NT2/D1 (cell line): ENCODE results near the gene PBX1.

Source experiments
- DNase-seq: peaks from one replicate; pipeline ENCODE4 v3.0.0-alpha.2; 2011; ENCODE audit warnings: low read depth, low spot score
- H3K27me3 ChIP-seq: 2 replicates; pipeline ENCODE4 v1.6.0; 2011; ENCODE audit warnings: mild to moderate bottlenecking; ENCODE audit not compliant: insufficient read length, insufficient read depth
- H3K36me3 ChIP-seq: 2 replicates; pipeline ENCODE4 v1.6.1; 2011; ENCODE audit warnings: mild to moderate bottlenecking, low read length, mixed read lengths; ENCODE audit not compliant: insufficient read depth, insufficient read length
- H3K4me1 ChIP-seq: 2 replicates; pipeline ENCODE4 v1.5.1; 2011; ENCODE audit not compliant: insufficient read depth, insufficient read length
- H3K4me3 ChIP-seq: 2 replicates; pipeline ENCODE4 v1.5.1; 2011; ENCODE audit warnings: low read depth; ENCODE audit not compliant: insufficient read length
- H3K9ac ChIP-seq: 2 replicates; pipeline ENCODE4 v1.6.0; 2011; ENCODE audit warnings: low read depth; ENCODE audit not compliant: insufficient read length
- H3K9me3 ChIP-seq: 2 replicates; pipeline ENCODE4 v1.5.1; 2011; ENCODE audit warnings: mild to moderate bottlenecking, low read length; ENCODE audit not compliant: insufficient read depth
- SUZ12 ChIP-seq: IDR thresholded peaks from 2 replicates; pipeline ENCODE4 v1.6.1; 2011; ENCODE audit not compliant: insufficient read length, insufficient read depth; ENCODE audit errors: extremely low read depth
- YY1 ChIP-seq: IDR thresholded peaks from 2 replicates; pipeline ENCODE4 v1.6.1; 2011; ENCODE audit not compliant: insufficient read length, insufficient read depth
- ZNF274 ChIP-seq: IDR thresholded peaks from 2 replicates; pipeline ENCODE4 v1.6.1; 2011; ENCODE audit warnings: mild to moderate bottlenecking, low read depth, low read length

PBX1 gene

GRCh38 chr1:164694505-164694904, 135.5 kb downstream of the PBX1 start:
- DNase-seq, result no peak
- TF ChIP-seq YY1 (no peak), ZNF274 (no peak), SUZ12 (no peak)
- Histone ChIP-seq H3K9me3 (no peaks in the 10 kb centered on the region), H3K4me1 (no peaks in the 10 kb centered on the region), H3K27me3 (no peaks in the 10 kb centered on the region), H3K9ac (no peak overlapping the region), H3K36me3 (peaks cover 3% of the 10 kb centered on the region), H3K4me3 (no peak overlapping the region)

- no peak for DNase-seq
- Histone ChIP-seq H3K36me3 (peaks cover 3% of the 10 kb centered on the region), H3K4me1 (no peaks in the 10 kb centered on the region), H3K9ac (no peak overlapping the region), H3K9me3 (no peaks in the 10 kb centered on the region), H3K27me3 (no peaks in the 10 kb centered on the region), H3K4me3 (no peak overlapping the region)
- TF ChIP-seq YY1 (no peak), ZNF274 (no peak), SUZ12 (no peak)
Measured at GRCh38 chr1:164695956-164696665, 137.1 kb downstream of the PBX1 start.

DNA sequence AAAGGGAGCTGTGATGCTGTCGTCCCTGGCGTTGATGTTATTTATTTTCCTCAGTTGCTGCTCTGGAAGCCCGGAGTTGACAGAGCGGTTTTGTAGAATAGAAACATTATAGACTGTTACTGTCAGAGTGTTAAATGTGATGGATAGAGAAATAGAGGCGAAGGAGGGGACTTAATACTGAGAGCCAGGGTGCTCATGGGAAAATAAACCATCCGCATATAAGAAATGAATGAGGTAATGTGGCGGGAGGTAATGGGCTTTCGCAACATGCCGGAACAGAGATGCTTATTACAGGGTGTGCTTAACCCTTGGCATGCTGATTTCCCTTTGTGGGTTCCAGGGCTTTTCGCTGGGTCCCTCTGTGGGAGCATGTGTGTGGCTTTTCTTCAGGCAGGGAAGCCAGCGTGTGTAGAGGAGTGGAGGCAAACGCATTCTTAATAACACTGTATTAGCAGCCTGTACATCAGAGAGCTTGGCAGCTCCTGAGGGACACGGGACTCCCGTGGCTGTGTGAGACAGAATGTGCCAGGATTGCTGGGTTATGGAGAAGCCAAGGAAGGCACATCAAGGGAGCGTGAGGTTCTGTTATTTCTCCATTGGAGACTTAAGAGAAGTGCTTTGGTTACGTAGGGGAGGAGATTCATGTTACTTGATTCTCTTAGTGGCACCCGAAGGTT, 141.0 kb downstream of the PBX1 start:
- no peak overlapping the region for H3K4me3 ChIP-seq
- H3K36me3 ChIP-seq, result no peaks in the 10 kb centered on the region
- H3K9ac ChIP-seq, result no peak overlapping the region
- no peaks in the 10 kb centered on the region for H3K9me3 ChIP-seq
- TF ChIP-seq SUZ12 (no peak), ZNF274 (no peak), YY1 (no peak)
- H3K4me1 ChIP-seq, result no peaks in the 10 kb centered on the region
- DNase-seq, result no peak
- H3K27me3 ChIP-seq, result no peaks in the 10 kb centered on the region

GRCh38 chr1:164700683-164701082, 141.7 kb downstream of the PBX1 start:
- Histone ChIP-seq H3K9ac (no peak overlapping the region), H3K36me3 (no peaks in the 10 kb centered on the region), H3K4me3 (no peak overlapping the region), H3K4me1 (no peaks in the 10 kb centered on the region), H3K9me3 (no peaks in the 10 kb centered on the region), H3K27me3 (no peaks in the 10 kb centered on the region)
- no peak for DNase-seq
- TF ChIP-seq ZNF274, result no peak
- no peak for TF ChIP-seq SUZ12
- no peak for TF ChIP-seq YY1

GRCh38 chr1:164701189-164701761, 142.3 kb downstream of the PBX1 start:
- H3K27me3 ChIP-seq, result no peaks in the 10 kb centered on the region
- H3K4me3 ChIP-seq, result no peak overlapping the region
- H3K9ac ChIP-seq, result no peak overlapping the region
- H3K9me3 ChIP-seq, result no peaks in the 10 kb centered on the region
- TF ChIP-seq SUZ12, result no peak
- TF ChIP-seq YY1, result no peak
- TF ChIP-seq ZNF274, result no peak
- H3K4me1 ChIP-seq, result no peaks in the 10 kb centered on the region
- DNase-seq, result no peak
- no peaks in the 10 kb centered on the region for H3K36me3 ChIP-seq

- TF ChIP-seq YY1 (no peak), ZNF274 (no peak)
- Histone ChIP-seq H3K36me3 (no peaks in the 10 kb centered on the region), H3K4me1 (no peaks in the 10 kb centered on the region), H3K9ac (no peak overlapping the region), H3K27me3 (no peaks in the 10 kb centered on the region), H3K9me3 (no peaks in the 10 kb centered on the region), H3K4me3 (no peak overlapping the region)
- DNase-seq, result no peak
Measured at GRCh38 chr1:164702216-164702615, 143.2 kb downstream of the PBX1 start.

DNA sequence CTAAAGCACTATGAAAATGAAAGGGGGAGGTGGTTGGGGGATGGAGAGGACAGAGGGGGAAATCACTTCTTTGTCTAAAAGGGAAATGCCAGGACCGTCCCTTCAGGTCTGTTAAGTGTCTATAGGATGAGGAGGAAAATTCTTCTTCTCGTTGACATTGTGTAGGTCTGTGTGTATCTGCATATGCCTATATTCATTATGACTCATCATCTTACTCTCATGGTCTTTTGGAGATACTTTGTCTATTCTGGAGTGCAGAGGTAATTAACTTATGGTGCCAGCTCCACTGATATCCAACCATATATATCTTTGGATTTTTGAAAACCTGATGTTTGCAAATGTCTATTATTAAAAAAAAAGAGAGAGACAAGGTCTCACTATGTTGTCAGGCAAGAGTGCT, 143.7 kb downstream of the PBX1 start:
- H3K9ac ChIP-seq, result no peak overlapping the region

More for the DNA sequence above, 143.7 kb downstream of the PBX1 start:
- H3K36me3 ChIP-seq, result no peaks in the 10 kb centered on the region
- H3K4me1 ChIP-seq, result no peaks in the 10 kb centered on the region
- no peaks in the 10 kb centered on the region for H3K9me3 ChIP-seq
- DNase-seq, result no peak
- TF ChIP-seq ZNF274 (no peak), SUZ12 (no peak), YY1 (no peak)
- H3K4me3 ChIP-seq, result no peak overlapping the region
- H3K27me3 ChIP-seq, result no peaks in the 10 kb centered on the region
